Astrocyte (in vitro differentiated cells and primary cell): ENCODE measurements around the gene VWA5B1.

ENCODE experiments used
- EZH2 ChIP-seq: IDR thresholded peaks from 2 replicates; pipeline ENCODE4 v1.6.1; 2012; ENCODE audit warnings: mild to moderate bottlenecking, low read length, inconsistent platforms; ENCODE audit not compliant: insufficient read depth
- TF ChIP-seq, protein P1 (sequence below): IDR thresholded peaks from 2 replicates; pipeline ENCODE4 v1.5.1; 2011; ENCODE audit warnings: low read depth, mild to moderate bottlenecking, inconsistent platforms, low read length, moderate library complexity; ENCODE audit not compliant: insufficient read depth

DNA sequence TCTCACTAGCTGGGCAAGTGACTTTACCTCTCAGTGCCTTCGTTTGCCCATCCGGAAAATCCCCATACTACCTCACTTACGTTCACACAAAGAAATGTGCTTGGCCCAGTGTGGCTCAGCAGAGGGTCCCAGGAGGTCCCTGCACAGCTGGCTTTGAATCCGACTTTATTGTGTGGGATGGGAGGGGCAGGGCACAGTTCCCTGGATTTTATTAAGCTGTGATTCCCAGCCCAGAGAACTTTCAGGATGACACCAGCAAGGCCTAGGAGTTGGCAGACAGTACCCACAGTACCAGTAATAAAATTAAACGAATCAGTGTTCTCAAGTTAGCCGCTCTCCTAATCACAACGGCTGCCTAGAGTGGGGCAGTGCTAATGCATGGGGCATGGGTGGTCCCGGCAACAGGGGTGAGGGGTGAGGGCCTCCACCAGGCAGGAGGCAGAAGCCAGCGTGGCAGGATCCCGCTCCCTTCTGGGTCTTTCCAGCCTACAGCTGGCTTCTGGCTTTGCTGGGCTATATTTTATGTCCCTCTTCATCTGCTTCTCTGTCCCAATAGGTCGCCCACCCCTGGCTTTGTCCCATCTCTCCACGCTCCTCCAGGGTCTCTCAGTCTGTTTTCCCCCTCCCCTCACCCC, 74.9 kb downstream of the VWA5B1 start:
- TF ChIP-seq, protein P1, sequence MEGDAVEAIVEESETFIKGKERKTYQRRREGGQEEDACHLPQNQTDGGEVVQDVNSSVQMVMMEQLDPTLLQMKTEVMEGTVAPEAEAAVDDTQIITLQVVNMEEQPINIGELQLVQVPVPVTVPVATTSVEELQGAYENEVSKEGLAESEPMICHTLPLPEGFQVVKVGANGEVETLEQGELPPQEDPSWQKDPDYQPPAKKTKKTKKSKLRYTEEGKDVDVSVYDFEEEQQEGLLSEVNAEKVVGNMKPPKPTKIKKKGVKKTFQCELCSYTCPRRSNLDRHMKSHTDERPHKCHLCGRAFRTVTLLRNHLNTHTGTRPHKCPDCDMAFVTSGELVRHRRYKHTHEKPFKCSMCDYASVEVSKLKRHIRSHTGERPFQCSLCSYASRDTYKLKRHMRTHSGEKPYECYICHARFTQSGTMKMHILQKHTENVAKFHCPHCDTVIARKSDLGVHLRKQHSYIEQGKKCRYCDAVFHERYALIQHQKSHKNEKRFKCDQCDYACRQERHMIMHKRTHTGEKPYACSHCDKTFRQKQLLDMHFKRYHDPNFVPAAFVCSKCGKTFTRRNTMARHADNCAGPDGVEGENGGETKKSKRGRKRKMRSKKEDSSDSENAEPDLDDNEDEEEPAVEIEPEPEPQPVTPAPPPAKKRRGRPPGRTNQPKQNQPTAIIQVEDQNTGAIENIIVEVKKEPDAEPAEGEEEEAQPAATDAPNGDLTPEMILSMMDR, result no peak
- no peak for TF ChIP-seq EZH2
